HG02642 (cell line): ENCODE results near the gene ARRDC1.
"Not testable (repeated sequence)": the region's sequence is repeated elsewhere in the genome, so short reads cannot be mapped to it uniquely, and the experiment has no call there.

Source experiments
- ATAC-seq: cut with Tn5 transposase; IDR thresholded peaks from one replicate; pipeline ENCODE4 v1.9.1; 2021; ENCODE audit warnings: mild to moderate bottlenecking; ENCODE audit not compliant: unreplicated experiment, poor library complexity

The ARRDC1 gene

GRCh38 chr9:137583347-137583746, 22.1 kb upstream of the ARRDC1 start:
- no peak for ATAC-seq

GRCh38 chr9:137583957-137584356, 21.5 kb upstream of the ARRDC1 start:
- no peak for ATAC-seq

- ATAC-seq = no peak
These were observed 18.6 kb upstream of the ARRDC1 start for GRCh38 chr9:137586854-137587253.

- no peak for ATAC-seq
These were observed 17.2 kb upstream of the ARRDC1 start for GRCh38 chr9:137588311-137588710.

DNA sequence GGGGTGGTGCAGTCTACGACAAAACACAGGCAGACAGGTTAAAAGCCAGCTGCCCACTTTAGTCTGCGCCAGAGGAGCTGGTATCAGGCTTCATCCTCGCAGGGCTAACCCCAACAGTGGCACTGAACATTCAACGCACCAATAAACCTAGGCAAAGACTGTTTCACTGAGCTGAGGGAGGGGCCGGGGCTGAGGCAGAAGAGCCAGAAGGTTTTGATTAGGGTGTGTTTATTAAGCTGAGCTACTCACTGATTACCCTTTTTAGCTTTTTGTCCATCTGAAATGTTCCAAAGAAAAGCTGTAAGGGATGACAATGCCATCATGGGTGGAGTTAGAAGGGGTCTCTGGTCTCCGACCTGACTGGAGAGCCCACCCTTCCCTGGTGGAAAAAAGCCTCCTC, 16.6 kb upstream of the ARRDC1 start:
- no peak for ATAC-seq

GRCh38 chr9:137589441-137590122, 15.9 kb upstream of the ARRDC1 start:
- peak; percentile 16 for ATAC-seq

- no peak for ATAC-seq
These were observed 15.4 kb upstream of the ARRDC1 start for GRCh38 chr9:137590123-137590468.

GRCh38 chr9:137590469-137591383, 14.8 kb upstream of the ARRDC1 start, which contains the start of gene ZMYND19:
Gene ZMYND19, minus strand, starts transcription at chr9:137590512. Its CDS starts 249 bp downstream, at chr9:137590263.
- ATAC-seq = peak; percentile 88

DNA sequence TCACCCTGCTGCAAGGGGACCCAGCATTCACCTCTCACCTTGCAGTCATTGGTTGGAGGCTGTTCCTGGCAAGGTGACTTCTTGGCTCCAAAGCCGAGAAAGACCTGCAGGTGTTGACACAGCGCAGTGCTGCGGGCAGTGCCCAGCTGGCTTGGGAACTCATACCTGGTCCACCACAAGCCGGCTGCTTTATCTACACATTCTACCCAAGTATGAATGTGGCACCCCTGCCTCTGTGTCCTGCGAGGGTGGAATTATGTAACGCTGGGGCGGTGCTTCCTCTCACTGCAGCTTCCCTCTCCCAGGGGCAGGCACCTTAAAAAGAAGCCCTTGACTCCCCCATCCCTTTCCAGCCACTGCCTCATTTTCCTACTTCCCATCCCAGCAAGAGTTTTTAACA, 12.7 kb upstream of the ARRDC1 start:
- ATAC-seq = no peak

DNA sequence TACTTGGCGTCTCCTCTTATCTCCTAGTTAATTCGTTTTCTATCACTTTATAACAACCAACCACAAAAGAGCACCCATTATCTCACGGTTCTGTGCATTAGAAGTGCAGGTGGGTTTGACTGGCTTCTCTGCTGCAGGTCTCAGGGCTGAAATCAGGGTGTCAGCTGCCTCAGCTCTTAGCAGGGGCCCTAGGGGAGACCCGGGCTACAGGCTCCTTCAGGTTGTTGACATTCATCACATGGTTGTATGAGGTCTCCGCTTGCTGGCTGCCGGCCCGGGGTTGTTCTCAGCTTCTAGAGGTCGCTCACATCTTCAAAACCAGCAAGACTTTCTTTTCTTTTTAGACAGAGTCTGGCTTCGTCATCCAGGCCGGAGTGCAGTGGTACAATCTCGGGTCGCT, 12.3 kb upstream of the ARRDC1 start:
- no peak for ATAC-seq

GRCh38 chr9:137596577-137596976, 8.9 kb upstream of the ARRDC1 start:
- ATAC-seq = not testable (repeated sequence)

- no peak for ATAC-seq
These were observed 6.5 kb upstream of the ARRDC1 start for GRCh38 chr9:137598943-137599342.

GRCh38 chr9:137602661-137603060, 2.8 kb upstream of the ARRDC1 start:
- no peak for ATAC-seq

GRCh38 chr9:137603879-137604278, 1.6 kb upstream of the ARRDC1 start:
- ATAC-seq = no peak

DNA sequence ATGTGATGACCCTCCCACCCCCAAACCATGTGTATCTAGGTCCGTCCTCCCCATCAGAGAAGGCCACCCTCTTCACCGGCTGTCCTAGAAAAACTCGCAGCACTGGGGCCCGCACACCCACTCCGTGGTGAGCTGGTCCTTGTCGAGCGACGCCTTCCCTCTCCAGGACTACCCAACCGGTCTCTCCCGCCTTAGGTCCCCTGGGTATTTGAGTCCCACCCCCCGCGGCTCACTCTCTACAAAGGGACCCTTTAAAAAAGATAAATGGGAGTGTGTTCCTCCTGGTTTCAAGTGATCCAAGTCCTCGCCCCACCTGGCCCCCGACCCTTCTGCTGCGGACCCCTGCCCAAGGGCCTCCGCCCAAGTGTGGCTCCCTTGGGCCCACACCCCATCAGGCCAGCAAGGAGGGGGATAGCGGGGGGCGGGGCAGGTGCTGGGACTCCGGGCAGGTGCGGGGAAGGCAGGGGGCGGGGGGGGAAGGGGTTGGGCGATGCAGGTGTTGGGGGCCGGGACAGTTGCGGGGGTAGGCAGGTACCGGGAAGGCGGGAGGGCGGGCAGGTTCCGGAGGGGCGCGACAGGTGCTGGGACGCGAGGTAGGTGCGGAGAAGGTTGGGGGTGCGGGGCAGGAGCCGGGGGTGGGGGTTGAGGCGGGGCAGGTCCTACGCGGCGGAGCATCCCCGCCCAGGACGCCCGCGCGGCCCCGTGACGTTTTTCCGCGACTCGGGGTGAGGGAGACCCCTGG, 970 bp upstream of the ARRDC1 start:
- ATAC-seq = no peak

DNA sequence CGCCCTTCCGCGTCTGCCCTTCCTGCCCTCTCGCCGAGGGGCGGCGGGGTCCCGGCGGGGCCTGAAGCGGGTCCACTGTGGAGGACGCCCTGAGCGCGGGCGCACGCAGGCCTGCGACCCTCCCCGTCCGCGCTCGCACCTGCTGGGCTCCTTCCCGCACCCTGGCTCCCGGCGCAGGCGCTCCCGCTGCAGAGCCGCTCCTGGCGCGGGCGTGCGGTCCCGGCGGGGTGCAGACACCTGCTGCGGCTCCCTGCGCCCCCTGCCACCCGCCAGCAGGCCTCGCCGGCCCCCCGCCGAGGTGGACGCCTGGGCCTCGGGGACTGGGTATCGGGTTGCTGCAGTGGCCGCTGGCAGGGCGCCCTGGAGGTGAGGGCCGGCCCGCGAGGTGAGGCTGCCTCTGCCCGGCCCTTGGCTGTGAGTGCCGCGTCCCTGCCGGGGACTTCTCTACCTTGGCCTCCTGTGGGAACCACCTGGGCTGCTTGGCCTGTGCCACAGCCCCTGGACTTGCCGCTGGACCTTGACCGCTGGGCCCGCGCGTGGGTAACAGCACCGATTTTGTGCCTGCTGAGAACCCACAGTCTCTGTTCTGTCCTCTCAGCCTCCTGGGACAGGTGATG, 627 bp downstream of the ARRDC1 start:
- ATAC-seq = peak; percentile 13

DNA sequence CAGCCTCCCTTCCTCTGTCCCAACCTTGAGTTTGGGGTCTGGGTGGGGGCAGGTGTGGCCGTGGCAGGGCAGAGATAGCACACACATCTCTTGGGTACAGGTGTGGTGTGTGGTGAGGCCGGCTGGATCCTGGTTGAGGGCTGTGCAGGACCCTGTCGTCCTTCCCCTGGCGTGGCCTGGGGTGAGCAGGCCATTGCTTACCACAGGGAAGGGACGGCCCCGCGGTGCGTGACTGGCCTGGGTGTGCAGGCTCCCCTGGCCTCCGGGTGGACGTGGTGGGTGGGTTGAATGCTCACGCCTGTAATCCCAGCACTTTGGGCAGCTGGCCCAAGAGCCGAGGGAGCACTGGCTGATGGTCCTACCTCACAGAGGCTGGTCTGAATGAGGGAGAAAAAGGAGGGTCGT, 1.2 kb downstream of the ARRDC1 start:
- ATAC-seq = no peak

GRCh38 chr9:137607141-137607857, 1.8 kb downstream of the ARRDC1 start:
- ATAC-seq = no peak

DNA sequence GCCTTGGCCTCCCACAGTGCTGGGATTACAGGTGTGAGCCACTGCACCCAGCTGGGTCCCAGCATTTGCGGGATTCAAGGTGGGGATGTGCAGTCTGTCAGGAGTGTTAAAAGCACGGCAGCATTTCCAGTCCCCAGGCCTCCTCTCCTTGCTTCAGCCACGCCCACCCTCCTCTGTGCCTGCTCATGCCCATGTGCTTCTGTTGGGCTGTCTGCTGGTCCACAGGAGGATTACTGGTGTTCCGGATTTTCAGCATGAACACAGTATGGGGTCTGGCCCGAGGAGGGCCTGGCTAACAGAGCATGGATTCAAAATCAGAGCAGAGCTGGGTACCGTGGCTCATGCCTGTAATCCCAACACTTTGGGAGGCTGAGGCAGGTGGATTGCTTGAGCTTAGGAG, 5.5 kb downstream of the ARRDC1 start:
- ATAC-seq = no peak
